ENCODE results near the gene CCDC69.

DNA sequence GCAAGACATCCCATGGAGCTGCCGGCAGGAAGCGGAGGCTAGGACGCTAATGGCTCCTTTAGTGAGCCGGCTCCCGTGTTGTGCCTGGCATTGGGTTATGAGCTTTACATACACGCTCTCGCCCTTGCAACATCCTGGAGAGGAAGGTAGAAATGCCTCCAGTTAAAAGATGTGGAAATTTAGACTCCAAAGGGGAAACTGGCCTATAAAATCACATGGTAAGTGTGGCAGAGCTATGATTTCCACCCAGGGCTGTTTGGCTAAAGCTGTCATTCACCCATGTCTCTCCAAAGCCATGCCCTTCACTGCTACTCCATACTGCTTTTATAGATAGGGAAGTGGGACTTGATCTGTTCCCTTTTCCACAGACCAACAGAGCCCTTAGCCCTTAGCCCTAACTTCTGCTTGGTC, 34.3 kb upstream of the CCDC69 start:
- TF ChIP-seq GATA2 (IDR thresholded peaks at IDR 0.05; ENCODE audit: low read depth, low read length) (no peak), GATA3 (IDR thresholded peaks at IDR 0.05; ENCODE audit: low read depth, low read length) (no peak)
